Measurements from ENCODE around the gene FAM83F.

- TF ChIP-seq CTCF (IDR thresholded peaks at IDR 0.05): no peak
- no peak for TF ChIP-seq POLR2A (IDR thresholded peaks at IDR 0.05)
- TF ChIP-seq EP300 (IDR thresholded peaks at IDR 0.05): no peak
Measured at GRCh38 chr22:40044870-40045834, 50.4 kb downstream of the FAM83F start.

Measured in ovary (tissue), 3 donors.